ENCODE data around the gene DUSP10. TPM values are rescaled to one million over a fixed set of nuclear protein-coding genes. Genes with fewer than 3 reads are reported as not detected.

Gene DUSP10
- total RNA-seq, 1 experiment from 2014 or later, result 1.7 TPM

DNA sequence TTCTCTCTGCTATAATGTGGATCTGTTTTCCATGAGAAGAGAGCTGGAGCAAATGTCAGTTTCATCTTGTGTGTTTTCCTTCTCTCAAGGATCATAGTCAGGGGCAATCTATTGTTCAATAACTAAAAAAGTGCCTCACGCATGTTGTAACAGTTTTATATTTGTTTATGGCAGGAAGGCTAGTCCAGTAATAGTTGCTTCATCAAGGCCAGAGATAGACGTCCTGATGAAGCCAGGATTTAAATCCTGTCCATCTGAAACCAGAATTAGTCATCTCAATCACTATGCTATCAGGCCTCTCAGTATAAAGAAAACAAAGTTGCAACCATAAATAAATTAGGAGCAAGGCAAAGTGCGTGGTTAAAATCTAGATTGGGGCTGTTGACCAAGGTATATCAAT, 30.2 kb upstream of the DUSP10 start (continued):
- no peak for TF ChIP-seq ELF1 (IDR thresholded peaks at IDR 0.05; ENCODE audit: borderline replicate concordance, low read depth)
- no peak for TF ChIP-seq SIN3A (IDR thresholded peaks at IDR 0.05; ENCODE audit: low read depth)
- no peak for TF ChIP-seq YY1 (IDR thresholded peaks at IDR 0.05; ENCODE audit: extremely low read depth, insufficient replicate concordance, low read depth, low read length)
- TF ChIP-seq, protein P1, sequence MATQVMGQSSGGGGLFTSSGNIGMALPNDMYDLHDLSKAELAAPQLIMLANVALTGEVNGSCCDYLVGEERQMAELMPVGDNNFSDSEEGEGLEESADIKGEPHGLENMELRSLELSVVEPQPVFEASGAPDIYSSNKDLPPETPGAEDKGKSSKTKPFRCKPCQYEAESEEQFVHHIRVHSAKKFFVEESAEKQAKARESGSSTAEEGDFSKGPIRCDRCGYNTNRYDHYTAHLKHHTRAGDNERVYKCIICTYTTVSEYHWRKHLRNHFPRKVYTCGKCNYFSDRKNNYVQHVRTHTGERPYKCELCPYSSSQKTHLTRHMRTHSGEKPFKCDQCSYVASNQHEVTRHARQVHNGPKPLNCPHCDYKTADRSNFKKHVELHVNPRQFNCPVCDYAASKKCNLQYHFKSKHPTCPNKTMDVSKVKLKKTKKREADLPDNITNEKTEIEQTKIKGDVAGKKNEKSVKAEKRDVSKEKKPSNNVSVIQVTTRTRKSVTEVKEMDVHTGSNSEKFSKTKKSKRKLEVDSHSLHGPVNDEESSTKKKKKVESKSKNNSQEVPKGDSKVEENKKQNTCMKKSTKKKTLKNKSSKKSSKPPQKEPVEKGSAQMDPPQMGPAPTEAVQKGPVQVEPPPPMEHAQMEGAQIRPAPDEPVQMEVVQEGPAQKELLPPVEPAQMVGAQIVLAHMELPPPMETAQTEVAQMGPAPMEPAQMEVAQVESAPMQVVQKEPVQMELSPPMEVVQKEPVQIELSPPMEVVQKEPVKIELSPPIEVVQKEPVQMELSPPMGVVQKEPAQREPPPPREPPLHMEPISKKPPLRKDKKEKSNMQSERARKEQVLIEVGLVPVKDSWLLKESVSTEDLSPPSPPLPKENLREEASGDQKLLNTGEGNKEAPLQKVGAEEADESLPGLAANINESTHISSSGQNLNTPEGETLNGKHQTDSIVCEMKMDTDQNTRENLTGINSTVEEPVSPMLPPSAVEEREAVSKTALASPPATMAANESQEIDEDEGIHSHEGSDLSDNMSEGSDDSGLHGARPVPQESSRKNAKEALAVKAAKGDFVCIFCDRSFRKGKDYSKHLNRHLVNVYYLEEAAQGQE (IDR thresholded peaks at IDR 0.05; ENCODE audit: low read depth), result no peak

DNA sequence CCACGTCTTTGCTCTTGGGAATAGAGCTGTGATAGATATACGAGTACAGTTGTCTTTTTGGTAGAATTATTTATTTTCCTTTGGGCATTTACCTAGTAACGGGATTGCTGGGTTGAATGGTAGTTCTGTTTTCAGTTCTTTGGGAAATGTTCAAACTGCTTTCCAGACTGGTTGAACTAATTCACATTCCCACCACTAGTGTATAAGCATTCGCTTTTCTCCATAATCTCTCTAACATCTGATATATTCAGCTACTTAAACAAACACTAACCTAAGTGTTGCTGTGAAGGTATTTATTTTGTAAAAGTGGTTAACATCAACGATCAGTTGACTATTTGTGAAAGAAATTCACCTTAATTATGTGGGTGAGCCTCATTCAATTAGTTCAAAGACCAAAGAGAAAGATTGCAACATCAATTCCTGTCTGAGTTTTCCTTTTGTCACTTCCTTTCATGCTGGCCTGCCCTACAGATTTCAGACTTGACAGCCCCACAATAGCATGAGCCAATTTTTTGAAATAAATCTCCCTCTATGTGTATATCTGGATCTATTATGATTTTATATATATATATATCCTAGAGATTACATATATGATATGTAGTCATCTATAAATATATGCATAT, 26.7 kb upstream of the DUSP10 start:
- H3K4me1 ChIP-seq (ENCODE audit: control insufficient read depth in 1 of 2, insufficient read depth in 2 of 2, low read length in 2 of 2), result no peaks in the 10 kb centered on the region
- no peak overlapping the region for H3K9ac ChIP-seq (ENCODE audit: low read length)
- POLR2A ChIA-PET, result no interaction called here
- no peaks in the 10 kb centered on the region for H3K27me3 ChIP-seq (ENCODE audit: insufficient read depth, low read length)
- no peaks in the 10 kb centered on the region for H3K9me2 ChIP-seq (ENCODE audit: insufficient read depth)
- DNase-seq (ENCODE audit: low read depth, low spot score) (no peak), ATAC-seq (no peak)
- H3K27ac ChIP-seq (ENCODE audit: low read depth, low read length), result no peak overlapping the region
- no peaks in the 10 kb centered on the region for H3K36me3 ChIP-seq (ENCODE audit: control insufficient read depth in 1 of 2, insufficient read depth in 2 of 2, low read length in 2 of 2)
- RAD21 ChIA-PET (ENCODE audit: low non-redundant PET in 1 of 2, low total read pairs in 2 of 2, uncharacterized antibody in 2 of 2, unreplicated experiment in 2 of 2), result no interaction called here
- intact Hi-C loops (cut with micrococcal nuclease), result no loop called here
- no peaks in the 10 kb centered on the region for H4K20me1 ChIP-seq (ENCODE audit: insufficient read depth)
- CTCF ChIA-PET, result no interaction called here
- no peaks in the 10 kb centered on the region for H3K79me2 ChIP-seq (ENCODE audit: insufficient read depth, low read length)
- no peak overlapping the region for H3K4me2 ChIP-seq (ENCODE audit: low read length)
- no TSS peak for BruUV-seq (replicated peaks)
- no peak overlapping the region for H2AFZ ChIP-seq (ENCODE audit: low read depth, low read length, poor library complexity, severe bottlenecking)
- TF ChIP-seq, protein P2, sequence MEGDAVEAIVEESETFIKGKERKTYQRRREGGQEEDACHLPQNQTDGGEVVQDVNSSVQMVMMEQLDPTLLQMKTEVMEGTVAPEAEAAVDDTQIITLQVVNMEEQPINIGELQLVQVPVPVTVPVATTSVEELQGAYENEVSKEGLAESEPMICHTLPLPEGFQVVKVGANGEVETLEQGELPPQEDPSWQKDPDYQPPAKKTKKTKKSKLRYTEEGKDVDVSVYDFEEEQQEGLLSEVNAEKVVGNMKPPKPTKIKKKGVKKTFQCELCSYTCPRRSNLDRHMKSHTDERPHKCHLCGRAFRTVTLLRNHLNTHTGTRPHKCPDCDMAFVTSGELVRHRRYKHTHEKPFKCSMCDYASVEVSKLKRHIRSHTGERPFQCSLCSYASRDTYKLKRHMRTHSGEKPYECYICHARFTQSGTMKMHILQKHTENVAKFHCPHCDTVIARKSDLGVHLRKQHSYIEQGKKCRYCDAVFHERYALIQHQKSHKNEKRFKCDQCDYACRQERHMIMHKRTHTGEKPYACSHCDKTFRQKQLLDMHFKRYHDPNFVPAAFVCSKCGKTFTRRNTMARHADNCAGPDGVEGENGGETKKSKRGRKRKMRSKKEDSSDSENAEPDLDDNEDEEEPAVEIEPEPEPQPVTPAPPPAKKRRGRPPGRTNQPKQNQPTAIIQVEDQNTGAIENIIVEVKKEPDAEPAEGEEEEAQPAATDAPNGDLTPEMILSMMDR (IDR thresholded peaks at IDR 0.05 in 2 of 3, conservative IDR thresholded peaks at IDR 0.05 in 1 of 3; ENCODE audit: borderline replicate concordance in 1 of 3, insufficient read depth in 1 of 3, low read depth in 2 of 3, low read length in 2 of 3), result peak in 1 of 3 experiments; percentile 32; a peak in 1 of 6 replicates
- TF ChIP-seq, protein P1 (IDR thresholded peaks at IDR 0.05; ENCODE audit: low read depth), result no peak
- H3K9me3 ChIP-seq (ENCODE audit: control insufficient read depth in 1 of 2, insufficient read depth in 1 of 2, low read depth in 1 of 2, low read length in 2 of 2), result no peaks in the 10 kb centered on the region
- no peak overlapping the region for H3K4me3 ChIP-seq (replicated peaks in 1 of 2; ENCODE audit: low read depth in 1 of 2, low read length in 2 of 2)

Measured in HCT116 (cell line).